ENCODE data around the gene CNR2. TPM values are rescaled to one million over a fixed set of nuclear protein-coding genes. Genes with fewer than 3 reads are reported as not detected.

Gene CNR2
- polyA plus RNA-seq, 1 of the 3 experiments (the other 2 are of a cell fraction) = not detected

DNA sequence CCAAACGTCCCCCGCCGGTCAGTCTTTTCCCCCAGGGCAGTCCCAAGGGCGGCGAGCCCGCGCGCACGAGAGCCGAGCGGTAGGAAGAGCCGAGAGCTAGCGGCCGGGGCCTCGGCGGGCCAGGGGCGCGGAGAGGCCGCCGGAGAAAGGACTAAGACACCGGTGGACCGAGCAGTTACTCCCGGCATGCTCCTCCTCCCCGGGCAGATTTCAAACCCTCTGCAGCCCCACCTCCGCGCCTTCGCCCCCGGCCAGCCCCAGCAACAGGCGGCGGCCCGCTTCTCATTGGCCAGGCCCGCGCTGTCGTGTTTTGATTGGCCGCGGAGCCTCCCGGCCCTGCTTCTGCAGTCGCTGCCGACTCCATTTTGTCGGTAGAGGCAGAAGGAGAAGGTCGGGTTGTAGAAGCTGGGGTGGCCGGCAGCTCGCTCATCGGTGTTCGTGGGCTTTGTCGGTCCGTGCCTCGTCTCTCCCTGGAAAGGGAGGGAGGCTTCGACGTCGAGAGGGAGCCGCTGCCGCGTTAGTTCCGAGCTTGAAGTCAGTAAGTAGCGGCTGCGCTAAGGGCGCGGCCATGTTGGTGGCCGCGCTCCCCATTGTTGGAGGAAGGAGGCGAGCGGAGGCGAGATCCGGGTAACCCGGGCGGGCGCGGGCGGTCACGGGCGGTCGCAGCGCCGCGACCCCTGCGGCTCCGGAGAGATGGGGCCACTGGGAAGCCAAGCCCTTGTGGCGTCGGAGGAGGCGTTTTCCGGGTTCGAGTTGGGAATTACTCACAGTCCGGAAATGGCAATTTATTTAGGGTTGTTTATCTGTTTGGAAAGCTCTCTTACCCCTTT, 46.5 kb upstream of the CNR2 start, which contains the start of gene PNRC2:
Gene PNRC2, plus strand, starts transcription at position 368 of the 830 bp plus-strand sequence. CDS start 1,630 bp downstream, outside the sequence.
- no peaks in the 10 kb centered on the region for H3K27me3 ChIP-seq (ENCODE audit: insufficient read depth)
- ChIA-PET CTCF (interaction anchor here (0.7 to 1.4 kb wide), 4 partner anchors 10 to 150 kb away, joined by 3 to 5 read pairs (median 4); no protein-coding TSS in a partner anchor), POLR2A (interaction anchor here (0.9 to 1.6 kb wide), 5 partner anchors 14 to 158 kb away, joined by 3 to 7 read pairs (median 4); partner anchors contain the start of gene SRSF10)
- H3K4me2 ChIP-seq = peak within 1 kb of the TSS; percentile 87
- H3K36me3 ChIP-seq (replicated peaks in 1 of 2; ENCODE audit: control insufficient read depth in 1 of 2, insufficient read depth in 2 of 2, low read length in 1 of 2) = peaks cover 30 to 35% of the 10 kb centered on the region in 2 experiments
- peak within 1 kb of the TSS; percentile 95 for H3K9ac ChIP-seq
- peak; percentile 98 for DNase-seq
- no peaks in the 10 kb centered on the region for H3K9me2 ChIP-seq
- peak within 1 kb of the TSS; percentile 84 to 90 for H3K4me3 ChIP-seq (ENCODE audit: low read depth in 2 of 2, low read length in 1 of 2)
- H4K20me1 ChIP-seq (ENCODE audit: insufficient read depth) = peaks cover 19% of the 10 kb centered on the region
- peak within 1 kb of the TSS; percentile 78 for H2AFZ ChIP-seq (ENCODE audit: low read depth)
- 0% methylated on average over 41 of the region's 84 CpGs for WGBS (ENCODE audit: low lambda C conversion rate)
- H3K9me3 ChIP-seq = no peaks in the 10 kb centered on the region
- H3F3A ChIP-seq (replicated peaks; ENCODE audit: insufficient read depth) = peaks cover 44% of the 10 kb centered on the region
- H3K27ac ChIP-seq (ENCODE audit: low read depth in 2 of 2, low read length in 1 of 2) = peak within 1 kb of the TSS; percentile 98 to 99
- H3K79me2 ChIP-seq (ENCODE audit: insufficient read depth) = peaks cover 46% of the 10 kb centered on the region
- H3K4me1 ChIP-seq (ENCODE audit: control insufficient read depth in 1 of 2, insufficient read depth in 2 of 2, low read depth in 1 of 2, low read length in 1 of 2) = peaks cover 9 to 15% of the 10 kb centered on the region in 2 experiments; a peak in 3 of 4 replicates
- TF ChIP-seq, protein P1, sequence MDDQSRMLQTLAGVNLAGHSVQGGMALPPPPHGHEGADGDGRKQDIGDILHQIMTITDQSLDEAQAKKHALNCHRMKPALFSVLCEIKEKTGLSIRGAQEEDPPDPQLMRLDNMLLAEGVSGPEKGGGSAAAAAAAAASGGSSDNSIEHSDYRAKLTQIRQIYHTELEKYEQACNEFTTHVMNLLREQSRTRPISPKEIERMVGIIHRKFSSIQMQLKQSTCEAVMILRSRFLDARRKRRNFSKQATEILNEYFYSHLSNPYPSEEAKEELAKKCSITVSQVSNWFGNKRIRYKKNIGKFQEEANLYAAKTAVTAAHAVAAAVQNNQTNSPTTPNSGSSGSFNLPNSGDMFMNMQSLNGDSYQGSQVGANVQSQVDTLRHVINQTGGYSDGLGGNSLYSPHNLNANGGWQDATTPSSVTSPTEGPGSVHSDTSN (IDR thresholded peaks at IDR 0.05) = no peak; the same call in none of the 2 replicates
- TF ChIP-seq FOXM1 (IDR thresholded peaks at IDR 0.05; ENCODE audit: low read depth) (0 out of 2 replicates have a peak, but pooled peaks have one; percentile 18), GATA2 (CRISPR knock-in tag; IDR thresholded peaks at IDR 0.05) (no peak), SMC3 (IDR thresholded peaks at IDR 0.05; ENCODE audit: low read depth, low read length) (no peak), FOXJ3 (CRISPR knock-in tag; IDR thresholded peaks at IDR 0.05) (no peak; the same call in 1 of the 2 replicates), RAD21 (IDR thresholded peaks at IDR 0.05; ENCODE audit: low read length) (no peak), JUND (IDR thresholded peaks at IDR 0.05) (no peak), RXRA (IDR thresholded peaks at IDR 0.05; ENCODE audit: borderline replicate concordance, low read depth) (no peak), POLR2AphosphoS5 (IDR thresholded peaks at IDR 0.05; ENCODE audit: low read depth, low read length) (peak; percentile 97), ELF1 (IDR thresholded peaks at IDR 0.05) (peak; percentile 64), MEF2A (IDR thresholded peaks at IDR 0.05; ENCODE audit: borderline replicate concordance, low read depth) (no peak), CHD2 (IDR thresholded peaks at IDR 0.05; ENCODE audit: low read length, partially characterized antibody) (peak; percentile 9), RFX5 (IDR thresholded peaks at IDR 0.05; ENCODE audit: low read length) (peak; percentile 98), TEAD4 (IDR thresholded peaks at IDR 0.05; ENCODE audit: borderline replicate concordance, insufficient read depth) (0 out of 2 replicates have a peak, but pooled peaks have one; percentile 34), TCF12 (IDR thresholded peaks at IDR 0.05) (no peak), MXI1 (IDR thresholded peaks at IDR 0.05; ENCODE audit: low read depth, low read length) (peak; percentile 89), RCOR1 (IDR thresholded peaks at IDR 0.05; ENCODE audit: low read length) (0 out of 2 replicates have a peak, but pooled peaks have one; percentile 3)
- TF ChIP-seq, protein P2, sequence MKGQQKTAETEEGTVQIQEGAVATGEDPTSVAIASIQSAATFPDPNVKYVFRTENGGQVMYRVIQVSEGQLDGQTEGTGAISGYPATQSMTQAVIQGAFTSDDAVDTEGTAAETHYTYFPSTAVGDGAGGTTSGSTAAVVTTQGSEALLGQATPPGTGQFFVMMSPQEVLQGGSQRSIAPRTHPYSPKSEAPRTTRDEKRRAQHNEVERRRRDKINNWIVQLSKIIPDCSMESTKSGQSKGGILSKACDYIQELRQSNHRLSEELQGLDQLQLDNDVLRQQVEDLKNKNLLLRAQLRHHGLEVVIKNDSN (IDR thresholded peaks at IDR 0.05; ENCODE audit: borderline replicate concordance, low read depth) = no peak; the same call in 1 of the 2 replicates
- TF ChIP-seq, protein P3, sequence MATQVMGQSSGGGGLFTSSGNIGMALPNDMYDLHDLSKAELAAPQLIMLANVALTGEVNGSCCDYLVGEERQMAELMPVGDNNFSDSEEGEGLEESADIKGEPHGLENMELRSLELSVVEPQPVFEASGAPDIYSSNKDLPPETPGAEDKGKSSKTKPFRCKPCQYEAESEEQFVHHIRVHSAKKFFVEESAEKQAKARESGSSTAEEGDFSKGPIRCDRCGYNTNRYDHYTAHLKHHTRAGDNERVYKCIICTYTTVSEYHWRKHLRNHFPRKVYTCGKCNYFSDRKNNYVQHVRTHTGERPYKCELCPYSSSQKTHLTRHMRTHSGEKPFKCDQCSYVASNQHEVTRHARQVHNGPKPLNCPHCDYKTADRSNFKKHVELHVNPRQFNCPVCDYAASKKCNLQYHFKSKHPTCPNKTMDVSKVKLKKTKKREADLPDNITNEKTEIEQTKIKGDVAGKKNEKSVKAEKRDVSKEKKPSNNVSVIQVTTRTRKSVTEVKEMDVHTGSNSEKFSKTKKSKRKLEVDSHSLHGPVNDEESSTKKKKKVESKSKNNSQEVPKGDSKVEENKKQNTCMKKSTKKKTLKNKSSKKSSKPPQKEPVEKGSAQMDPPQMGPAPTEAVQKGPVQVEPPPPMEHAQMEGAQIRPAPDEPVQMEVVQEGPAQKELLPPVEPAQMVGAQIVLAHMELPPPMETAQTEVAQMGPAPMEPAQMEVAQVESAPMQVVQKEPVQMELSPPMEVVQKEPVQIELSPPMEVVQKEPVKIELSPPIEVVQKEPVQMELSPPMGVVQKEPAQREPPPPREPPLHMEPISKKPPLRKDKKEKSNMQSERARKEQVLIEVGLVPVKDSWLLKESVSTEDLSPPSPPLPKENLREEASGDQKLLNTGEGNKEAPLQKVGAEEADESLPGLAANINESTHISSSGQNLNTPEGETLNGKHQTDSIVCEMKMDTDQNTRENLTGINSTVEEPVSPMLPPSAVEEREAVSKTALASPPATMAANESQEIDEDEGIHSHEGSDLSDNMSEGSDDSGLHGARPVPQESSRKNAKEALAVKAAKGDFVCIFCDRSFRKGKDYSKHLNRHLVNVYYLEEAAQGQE (IDR thresholded peaks at IDR 0.05; ENCODE audit: low read depth, low read length) = no peak
- TF ChIP-seq, protein P4, sequence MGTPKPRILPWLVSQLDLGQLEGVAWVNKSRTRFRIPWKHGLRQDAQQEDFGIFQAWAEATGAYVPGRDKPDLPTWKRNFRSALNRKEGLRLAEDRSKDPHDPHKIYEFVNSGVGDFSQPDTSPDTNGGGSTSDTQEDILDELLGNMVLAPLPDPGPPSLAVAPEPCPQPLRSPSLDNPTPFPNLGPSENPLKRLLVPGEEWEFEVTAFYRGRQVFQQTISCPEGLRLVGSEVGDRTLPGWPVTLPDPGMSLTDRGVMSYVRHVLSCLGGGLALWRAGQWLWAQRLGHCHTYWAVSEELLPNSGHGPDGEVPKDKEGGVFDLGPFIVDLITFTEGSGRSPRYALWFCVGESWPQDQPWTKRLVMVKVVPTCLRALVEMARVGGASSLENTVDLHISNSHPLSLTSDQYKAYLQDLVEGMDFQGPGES (IDR thresholded peaks at IDR 0.05; ENCODE audit: low read depth, low read length) = peak; percentile 46; the same call in 1 of the 2 replicates
- TF ChIP-seq, protein P5, sequence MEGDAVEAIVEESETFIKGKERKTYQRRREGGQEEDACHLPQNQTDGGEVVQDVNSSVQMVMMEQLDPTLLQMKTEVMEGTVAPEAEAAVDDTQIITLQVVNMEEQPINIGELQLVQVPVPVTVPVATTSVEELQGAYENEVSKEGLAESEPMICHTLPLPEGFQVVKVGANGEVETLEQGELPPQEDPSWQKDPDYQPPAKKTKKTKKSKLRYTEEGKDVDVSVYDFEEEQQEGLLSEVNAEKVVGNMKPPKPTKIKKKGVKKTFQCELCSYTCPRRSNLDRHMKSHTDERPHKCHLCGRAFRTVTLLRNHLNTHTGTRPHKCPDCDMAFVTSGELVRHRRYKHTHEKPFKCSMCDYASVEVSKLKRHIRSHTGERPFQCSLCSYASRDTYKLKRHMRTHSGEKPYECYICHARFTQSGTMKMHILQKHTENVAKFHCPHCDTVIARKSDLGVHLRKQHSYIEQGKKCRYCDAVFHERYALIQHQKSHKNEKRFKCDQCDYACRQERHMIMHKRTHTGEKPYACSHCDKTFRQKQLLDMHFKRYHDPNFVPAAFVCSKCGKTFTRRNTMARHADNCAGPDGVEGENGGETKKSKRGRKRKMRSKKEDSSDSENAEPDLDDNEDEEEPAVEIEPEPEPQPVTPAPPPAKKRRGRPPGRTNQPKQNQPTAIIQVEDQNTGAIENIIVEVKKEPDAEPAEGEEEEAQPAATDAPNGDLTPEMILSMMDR (IDR thresholded peaks at IDR 0.05) = no peak
